HG02763 (cell line): ENCODE measurements around the gene SPINK8.
"Not testable (repeated sequence)": the region's sequence is repeated elsewhere in the genome, so short reads cannot be mapped to it uniquely, and the experiment has no call there.

Source experiments
- ATAC-seq: cut with Tn5 transposase; IDR thresholded peaks from one replicate; pipeline ENCODE4 v1.9.1; 2021; ENCODE audit warnings: mild to moderate bottlenecking, moderate library complexity; ENCODE audit not compliant: unreplicated experiment

The SPINK8 gene

DNA sequence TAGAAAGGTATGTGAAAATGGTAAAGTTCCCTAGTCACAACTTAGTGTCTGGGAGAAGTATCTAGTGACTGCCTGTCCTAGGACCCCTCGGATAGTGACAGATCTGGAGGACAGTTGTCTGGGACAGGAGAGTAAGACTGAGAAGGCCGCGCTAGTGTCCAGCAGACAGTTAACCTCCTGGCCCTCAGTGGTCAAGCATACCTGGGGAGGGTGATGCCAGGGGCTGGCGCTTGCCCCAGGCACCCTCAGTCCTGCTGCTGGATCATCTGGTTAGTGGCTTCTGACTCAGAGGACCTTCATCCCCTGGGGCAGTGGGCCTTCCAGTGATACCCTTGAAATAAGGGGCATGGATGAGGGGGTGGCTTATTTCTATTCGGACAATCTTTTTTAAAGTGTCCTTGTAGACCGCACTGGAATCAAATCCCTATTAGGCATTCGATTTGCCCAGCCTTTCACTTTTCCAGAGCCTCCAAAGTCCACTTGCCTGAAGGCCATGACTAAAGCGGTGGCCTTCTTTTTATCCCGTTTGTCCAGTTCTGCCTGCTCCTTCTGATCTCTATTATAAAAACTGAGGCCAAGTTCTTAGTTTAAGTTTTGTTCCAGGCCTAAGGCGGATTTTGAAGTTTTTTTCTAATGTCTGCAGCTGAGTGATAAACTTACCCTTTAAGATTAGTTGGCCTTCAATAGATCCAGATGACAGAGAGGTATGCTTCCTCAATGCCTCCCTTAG lies 1.6 kb downstream of the SPINK8 start:
- ATAC-seq: not testable (repeated sequence)

DNA sequence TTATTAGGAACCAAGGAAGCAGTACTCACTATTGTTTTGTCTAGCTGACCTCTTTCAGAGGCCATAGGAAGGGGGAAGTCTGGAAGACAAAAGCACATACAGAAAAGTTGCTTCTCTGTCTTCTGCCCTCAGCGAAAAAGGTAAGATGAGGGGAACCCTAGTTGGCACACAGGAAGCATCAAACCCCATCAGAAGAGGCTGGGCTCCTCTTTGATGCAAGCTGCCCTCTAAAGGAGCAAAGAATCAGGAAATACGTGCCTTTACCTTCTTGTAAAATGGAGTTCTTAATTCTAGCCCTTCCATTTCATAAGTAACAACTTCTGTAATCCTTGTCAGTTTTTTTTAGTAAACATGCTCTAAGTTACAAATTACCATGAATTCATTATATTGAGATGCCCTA lies 12.5 kb downstream of the SPINK8 start:
- ATAC-seq: no peak

- no peak for ATAC-seq
Measured at GRCh38 chr3:48318713-48319468, 14.6 kb downstream of the SPINK8 start.

DNA sequence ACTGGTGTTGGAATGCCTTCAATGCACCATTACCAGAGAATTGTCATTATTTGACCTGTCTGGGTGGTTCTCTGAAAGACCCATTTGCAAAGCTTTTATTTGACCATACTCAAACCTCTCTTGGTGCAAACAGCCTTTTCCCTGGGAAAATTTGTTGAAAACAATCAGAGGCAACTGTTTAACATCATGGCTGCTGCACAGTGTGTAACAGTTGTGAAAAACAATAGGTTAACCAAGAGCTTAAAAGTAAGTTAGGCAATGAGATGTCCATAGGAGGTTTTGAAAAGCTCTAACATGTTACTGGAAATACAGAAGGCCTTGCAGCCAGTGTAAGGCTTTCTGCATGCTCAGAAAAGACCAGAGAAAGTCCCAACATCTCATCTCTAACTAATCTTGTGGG lies 18.9 kb downstream of the SPINK8 start:
- no peak for ATAC-seq

- no peak for ATAC-seq
Measured at GRCh38 chr3:48306860-48307530, 26.5 kb downstream of the SPINK8 start.

- no peak for ATAC-seq
Measured at GRCh38 chr3:48306290-48306689, 27.2 kb downstream of the SPINK8 start.

DNA sequence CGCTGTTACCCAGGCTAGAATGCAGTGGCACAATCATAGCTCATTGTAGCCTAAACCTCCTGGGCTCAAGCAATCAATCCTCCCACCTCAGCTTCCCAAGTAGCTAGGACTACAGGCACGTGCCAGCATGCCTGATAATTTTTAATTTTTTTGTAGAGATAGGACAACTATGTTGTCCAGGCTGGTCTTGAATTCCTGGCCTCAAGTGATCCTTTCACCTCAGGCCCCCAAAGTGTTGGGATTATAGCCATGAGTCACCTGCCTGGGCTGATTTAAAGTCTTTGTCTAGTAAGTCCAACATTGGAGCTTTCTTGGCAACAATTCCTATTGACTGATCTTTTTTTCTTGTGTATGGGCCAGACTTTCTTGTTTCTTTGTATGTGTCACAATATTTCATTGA lies 28.1 kb downstream of the SPINK8 start:
- no peak for ATAC-seq

GRCh38 chr3:48303021-48303420 lies 30.4 kb downstream of the SPINK8 start:
- no peak for ATAC-seq

- ATAC-seq: no peak
Measured at GRCh38 chr3:48301800-48302166, 31.7 kb downstream of the SPINK8 start.

DNA sequence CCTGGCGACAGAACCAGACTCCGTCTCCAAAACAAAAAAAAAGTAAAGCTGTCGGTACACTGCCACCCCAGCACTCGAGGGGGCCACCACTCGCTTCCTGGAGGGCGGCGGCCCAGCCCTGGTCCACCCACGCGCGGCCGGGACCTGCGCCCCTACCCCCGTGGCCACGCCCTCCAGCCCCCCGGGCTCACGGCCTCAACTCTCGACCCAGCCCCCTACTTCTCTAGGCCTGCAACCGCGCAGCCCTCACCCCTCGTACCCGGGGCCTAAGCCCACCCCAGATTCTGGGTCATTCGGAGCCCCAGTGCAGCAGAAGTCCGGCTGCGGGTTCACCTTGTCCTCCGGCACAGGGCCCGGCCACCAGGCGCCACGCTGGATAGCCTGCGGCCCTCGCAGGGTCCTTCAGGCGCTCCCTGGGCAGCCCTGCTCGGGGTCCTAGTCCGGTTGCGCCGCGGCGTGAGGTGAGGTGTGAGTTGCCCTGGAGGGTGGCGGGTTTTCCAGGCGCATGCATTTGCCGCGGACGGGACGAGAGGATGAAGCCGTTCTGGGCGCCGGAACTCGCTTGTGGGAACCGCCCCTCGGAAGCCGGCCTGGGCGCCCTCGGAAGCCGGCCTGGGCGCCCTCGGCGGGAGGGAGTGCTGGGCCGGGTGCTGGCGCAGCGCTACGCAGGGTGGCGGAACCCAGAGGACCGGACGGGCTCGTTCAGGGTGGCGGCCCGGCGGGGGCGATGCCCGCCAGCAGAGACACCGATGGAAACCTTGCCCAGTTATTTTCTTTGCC lies 32.3 kb downstream of the SPINK8 start, which contains the start of gene NME6:
NME6 (minus strand) TSS at position 348 of the 780 bp plus-strand sequence.
- peak; percentile 72 for ATAC-seq

- ATAC-seq: no peak
Measured at GRCh38 chr3:48299746-48300712, 33.4 kb downstream of the SPINK8 start.

- ATAC-seq: no peak
Measured at GRCh38 chr3:48297111-48297810, 36.2 kb downstream of the SPINK8 start.

DNA sequence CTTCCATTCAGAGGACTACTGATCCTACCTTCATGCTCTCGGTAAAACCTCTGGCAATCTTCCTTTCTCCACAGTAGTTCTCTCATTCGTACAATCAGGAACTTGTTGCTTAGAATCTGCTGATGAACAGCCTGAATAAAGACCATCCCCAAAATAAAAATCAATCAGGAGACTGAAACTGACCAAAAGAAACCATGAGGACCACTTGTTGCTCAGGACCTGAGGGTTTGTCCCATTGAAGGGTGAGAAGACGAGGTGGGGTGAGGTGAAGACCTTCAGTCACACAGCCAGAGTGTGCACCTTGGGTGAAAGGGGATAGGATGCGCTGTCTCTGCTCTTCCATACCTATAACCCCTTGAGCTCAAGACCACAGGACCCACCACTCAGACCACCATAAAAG lies 36.8 kb downstream of the SPINK8 start:
- no peak for ATAC-seq

DNA sequence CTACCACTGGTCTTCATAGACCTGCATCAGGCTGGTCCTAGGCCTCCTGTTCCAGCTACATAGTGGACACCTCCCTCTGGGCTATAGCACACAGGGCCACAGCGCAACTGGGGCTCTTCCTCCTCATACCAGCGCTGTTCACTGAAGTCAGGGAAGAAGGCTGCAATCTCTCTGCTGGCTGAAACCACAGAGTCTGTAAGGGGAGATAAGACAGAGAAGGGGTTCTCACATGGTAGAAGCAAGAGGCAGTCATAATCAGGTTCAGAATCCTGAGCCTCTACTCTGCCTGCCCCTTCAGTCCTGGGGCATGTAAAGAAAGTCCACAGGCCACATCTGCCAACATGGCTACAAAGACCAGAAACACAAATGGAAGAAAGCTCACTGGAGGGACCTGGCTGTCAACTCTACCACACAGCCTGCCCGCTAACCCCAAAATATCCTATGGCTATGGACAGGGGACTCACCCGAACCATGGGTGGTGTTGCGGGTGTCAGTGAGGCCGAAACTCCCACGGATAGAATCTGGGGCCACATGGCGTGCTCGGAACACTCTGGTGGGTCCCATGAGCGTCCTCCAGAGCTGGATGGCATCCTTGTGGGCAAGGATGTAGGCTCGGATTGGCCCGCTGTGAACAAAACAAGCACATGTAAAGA lies 38.7 kb downstream of the SPINK8 start:
- no peak for ATAC-seq

- no peak for ATAC-seq
Measured at GRCh38 chr3:48289659-48290058, 43.8 kb downstream of the SPINK8 start.

DNA sequence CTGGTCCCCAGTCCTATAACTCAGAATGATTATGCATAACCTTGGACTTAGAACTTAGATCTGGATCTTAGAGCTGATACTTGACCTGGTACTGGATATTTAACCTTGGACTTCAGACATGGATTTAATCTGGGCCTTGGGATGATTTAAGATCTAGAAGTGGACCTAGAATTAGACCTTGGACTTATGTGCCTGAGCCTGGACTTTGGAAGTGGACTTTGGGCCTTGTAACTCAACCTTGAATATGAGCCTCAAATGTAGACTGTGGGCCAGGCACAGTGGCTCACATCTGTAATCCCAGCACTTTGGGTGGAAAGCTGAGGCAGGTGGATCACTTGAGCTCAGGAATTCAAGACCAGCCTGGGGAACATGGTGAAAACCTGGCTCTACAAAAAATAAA lies 46.4 kb downstream of the SPINK8 start:
- ATAC-seq: no peak

- no peak for ATAC-seq
Measured at GRCh38 chr3:48286308-48286707, 47.2 kb downstream of the SPINK8 start.

DNA sequence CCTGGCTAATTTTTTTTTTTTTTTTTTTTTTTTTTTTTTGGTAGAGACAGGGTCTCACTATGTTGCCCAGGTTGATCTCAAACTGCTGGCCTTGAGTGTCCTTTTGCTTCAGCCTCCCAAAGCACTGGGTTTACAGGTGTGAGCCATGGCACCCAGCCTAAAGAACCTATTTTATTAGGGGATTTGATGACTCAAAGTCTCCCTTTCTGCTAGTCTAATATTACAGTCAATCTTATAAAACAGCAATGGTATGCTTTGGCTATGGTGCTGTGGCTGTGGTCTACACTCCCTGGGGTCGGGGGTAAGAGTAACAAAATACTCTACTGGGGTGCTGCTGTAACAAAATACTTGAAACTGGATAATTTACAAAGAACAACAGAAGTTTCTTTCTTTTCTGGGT lies 47.8 kb downstream of the SPINK8 start:
- no peak for ATAC-seq

DNA sequence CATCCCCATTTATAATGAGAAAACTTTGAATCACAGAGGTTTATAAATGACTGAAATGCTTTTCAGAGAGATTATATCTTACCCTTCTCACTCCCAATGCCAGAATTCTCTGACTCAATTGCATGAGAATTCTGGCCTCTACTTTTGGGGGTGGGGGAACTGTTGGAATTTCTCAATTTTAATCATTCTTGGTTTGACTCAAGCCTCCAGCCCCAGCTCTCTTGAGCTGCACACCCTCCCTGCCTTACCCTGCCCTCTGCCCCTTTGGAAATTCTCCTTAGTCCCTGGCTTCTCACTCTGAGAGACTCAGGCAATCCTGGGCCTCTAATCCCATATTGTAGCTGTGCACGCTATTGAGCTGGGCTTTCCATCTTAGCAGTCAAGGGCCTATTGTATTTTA lies 48.3 kb downstream of the SPINK8 start:
- ATAC-seq: no peak
